BJ (cell line): ENCODE data around the gene ACVR1. TPM values are rescaled to one million over a fixed set of nuclear protein-coding genes. Genes with fewer than 3 reads are reported as not detected.

ENCODE experiments used
- CTCF ChIA-PET: fragments of 350-600 bp; formaldehyde crosslinking; extraction: SDS; loops from one replicate; lab custom pipeline; 2021; ENCODE audit warnings: antibody characterized with exemption, inconsistent platforms; lab: Yijun Ruan, JAX
- POLR2A ChIA-PET: fragments of 300-600 bp; sonication (Branson Sonifier 250); formaldehyde crosslinking; extraction: SDS; loops from one replicate; lab custom pipeline; 2021; ENCODE audit warnings: antibody characterized with exemption; lab: Charles Lee
- DNase-seq: peaks from one replicate; pipeline ENCODE4 v3.0.0-alpha.2; 2011; ENCODE audit warnings: low read depth
- H3K27me3 ChIP-seq: 2 replicates; pipeline ENCODE4 v1.6.0; 2011; ENCODE audit warnings: low read length; ENCODE audit not compliant: control insufficient read depth, insufficient read depth
- H3K36me3 ChIP-seq: 2 replicates; pipeline ENCODE4 v1.5.1; 2011; ENCODE audit warnings: low read length; ENCODE audit not compliant: control insufficient read depth, insufficient read depth
- H3K4me3 ChIP-seq: 2 replicates; pipeline ENCODE4 v1.5.1; 2011; ENCODE audit warnings: low read depth, mild to moderate bottlenecking, control low read depth, low read length
- polyA plus RNA-seq: library from polyadenylated mRNA; depleted of rRNA; stranded (reverse); fragments of >200 nt; gene quantifications from 2 replicates; pipeline ENCODE4 v1.2.3, GENCODE V29; 2011
- TF ChIP-seq, protein P1 (sequence below): IDR thresholded peaks from 2 replicates; pipeline ENCODE4 v1.5.1; 2011; ENCODE audit warnings: low read depth, mild to moderate bottlenecking, control low read depth, inconsistent platforms, low read length, moderate library complexity; ENCODE audit not compliant: insufficient read depth

Gene ACVR1
- polyA plus RNA-seq, 1 experiment, result 28.5 TPM

DNA sequence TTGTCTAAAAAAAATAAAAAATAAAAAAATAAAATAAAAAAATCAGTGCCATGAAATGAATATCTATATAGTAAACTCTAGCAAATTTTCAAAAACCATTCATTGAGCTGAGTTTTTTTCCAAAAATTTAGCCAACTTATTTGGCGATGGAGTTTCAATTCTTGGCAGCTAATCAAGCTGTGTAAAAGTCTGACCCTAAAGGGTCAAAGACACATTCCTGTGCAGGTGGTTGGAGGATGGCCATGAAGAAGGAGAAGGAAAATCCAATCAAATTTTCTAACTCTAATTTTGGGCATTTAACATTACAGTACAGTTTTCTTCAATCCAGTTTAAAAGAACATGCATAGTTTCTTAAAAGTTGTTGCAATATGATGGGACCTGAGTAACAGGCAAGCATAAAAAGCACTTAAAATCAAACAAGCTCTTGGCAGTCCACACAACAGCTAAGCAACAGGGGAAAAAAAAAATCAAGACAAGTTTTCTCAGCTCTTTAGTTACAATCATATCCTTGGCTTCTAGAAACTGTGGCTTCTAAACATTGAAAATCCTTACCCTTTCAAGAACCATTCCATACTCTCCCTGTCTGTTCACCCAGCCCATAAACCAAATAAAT, 54.5 kb downstream of the ACVR1 start:
- Histone ChIP-seq H3K27me3 (no peaks in the 10 kb centered on the region), H3K4me3 (no peak overlapping the region), H3K36me3 (peaks cover 7% of the 10 kb centered on the region)
- no peak for DNase-seq
- TF ChIP-seq, protein P1, sequence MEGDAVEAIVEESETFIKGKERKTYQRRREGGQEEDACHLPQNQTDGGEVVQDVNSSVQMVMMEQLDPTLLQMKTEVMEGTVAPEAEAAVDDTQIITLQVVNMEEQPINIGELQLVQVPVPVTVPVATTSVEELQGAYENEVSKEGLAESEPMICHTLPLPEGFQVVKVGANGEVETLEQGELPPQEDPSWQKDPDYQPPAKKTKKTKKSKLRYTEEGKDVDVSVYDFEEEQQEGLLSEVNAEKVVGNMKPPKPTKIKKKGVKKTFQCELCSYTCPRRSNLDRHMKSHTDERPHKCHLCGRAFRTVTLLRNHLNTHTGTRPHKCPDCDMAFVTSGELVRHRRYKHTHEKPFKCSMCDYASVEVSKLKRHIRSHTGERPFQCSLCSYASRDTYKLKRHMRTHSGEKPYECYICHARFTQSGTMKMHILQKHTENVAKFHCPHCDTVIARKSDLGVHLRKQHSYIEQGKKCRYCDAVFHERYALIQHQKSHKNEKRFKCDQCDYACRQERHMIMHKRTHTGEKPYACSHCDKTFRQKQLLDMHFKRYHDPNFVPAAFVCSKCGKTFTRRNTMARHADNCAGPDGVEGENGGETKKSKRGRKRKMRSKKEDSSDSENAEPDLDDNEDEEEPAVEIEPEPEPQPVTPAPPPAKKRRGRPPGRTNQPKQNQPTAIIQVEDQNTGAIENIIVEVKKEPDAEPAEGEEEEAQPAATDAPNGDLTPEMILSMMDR, result no peak
- ChIA-PET POLR2A (interaction anchor here (0.7 kb wide), 1 partner anchor 34 kb away, joined by 3 read pairs; no protein-coding TSS in a partner anchor), CTCF (no interaction called here)

DNA sequence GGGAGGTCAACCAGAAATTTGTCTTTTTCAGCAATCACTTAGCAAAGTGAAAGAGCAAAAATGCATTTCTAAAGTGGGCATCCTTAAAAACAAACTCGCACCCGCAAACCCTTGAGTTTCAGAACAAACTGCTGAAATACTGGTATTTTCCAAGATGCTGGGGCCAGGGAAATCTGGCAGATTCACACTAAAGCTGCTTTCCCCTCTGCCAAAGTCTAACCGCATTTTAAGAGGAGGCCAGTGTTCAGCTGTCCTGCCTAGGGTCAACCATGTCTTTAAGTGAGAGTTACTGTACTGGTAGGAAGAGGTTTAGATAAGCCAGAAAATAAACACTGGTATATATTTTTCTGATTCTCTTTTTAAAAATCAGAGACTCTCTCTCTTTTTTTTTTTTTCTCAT, 55.9 kb downstream of the ACVR1 start:
- TF ChIP-seq, protein P1, result no peak
- ChIA-PET CTCF (no interaction called here), POLR2A (no interaction called here)
- no peaks in the 10 kb centered on the region for H3K27me3 ChIP-seq
- no peak overlapping the region for H3K4me3 ChIP-seq
- no peak for DNase-seq
- H3K36me3 ChIP-seq, result peaks cover 7% of the 10 kb centered on the region

DNA sequence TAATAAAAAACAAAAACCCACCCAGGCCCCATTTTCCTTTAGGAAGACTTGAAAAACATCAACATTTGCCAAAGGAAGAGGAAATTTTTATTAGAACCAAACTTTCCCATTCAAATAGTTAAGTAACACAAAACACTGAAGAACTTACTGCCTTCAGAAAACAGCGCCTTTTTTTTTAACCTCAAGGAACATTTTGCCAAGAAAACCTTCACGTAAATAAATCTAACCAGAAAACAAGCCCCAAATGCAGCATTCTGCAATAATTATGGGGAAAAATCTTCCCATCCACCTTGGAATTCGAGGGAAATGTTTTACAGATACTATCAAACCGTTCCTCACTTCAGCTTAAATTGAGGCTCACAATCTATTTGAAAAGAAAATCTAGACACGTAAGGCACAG, 56.4 kb downstream of the ACVR1 start:
- Histone ChIP-seq H3K27me3 (no peaks in the 10 kb centered on the region), H3K4me3 (no peak overlapping the region), H3K36me3 (peaks cover 7% of the 10 kb centered on the region)
- TF ChIP-seq, protein P1, result no peak
- POLR2A ChIA-PET, result no interaction called here
- no peak for DNase-seq
- CTCF ChIA-PET, result no interaction called here

DNA sequence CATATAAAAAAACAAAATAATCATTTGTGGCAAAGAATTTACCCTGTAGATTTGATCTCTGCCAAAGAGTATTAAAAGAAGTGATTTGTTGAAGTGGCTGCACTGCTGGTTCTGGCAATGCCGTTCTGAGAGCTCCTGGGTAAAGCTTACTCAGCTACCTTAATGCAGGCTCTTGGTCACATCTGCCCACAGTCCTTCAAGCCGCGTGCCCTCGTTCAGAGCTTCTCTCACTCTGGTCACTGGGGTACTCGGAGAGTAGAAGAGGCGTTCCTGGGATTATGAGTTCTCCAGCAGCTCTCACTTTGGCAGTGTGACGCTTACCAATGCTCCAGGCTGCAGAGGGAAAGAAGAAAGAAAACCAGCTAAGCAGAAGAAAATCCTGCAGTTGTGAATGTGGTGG, 57.9 kb downstream of the ACVR1 start:
- peaks cover 7% of the 10 kb centered on the region for H3K36me3 ChIP-seq
- ChIA-PET POLR2A (no interaction called here), CTCF (interaction anchor here (0.8 kb wide), 1 partner anchor 14 kb away, joined by 3 read pairs; no protein-coding TSS in a partner anchor)
- TF ChIP-seq, protein P1, result no peak
- DNase-seq, result no peak
- H3K4me3 ChIP-seq, result no peak overlapping the region
- no peaks in the 10 kb centered on the region for H3K27me3 ChIP-seq

DNA sequence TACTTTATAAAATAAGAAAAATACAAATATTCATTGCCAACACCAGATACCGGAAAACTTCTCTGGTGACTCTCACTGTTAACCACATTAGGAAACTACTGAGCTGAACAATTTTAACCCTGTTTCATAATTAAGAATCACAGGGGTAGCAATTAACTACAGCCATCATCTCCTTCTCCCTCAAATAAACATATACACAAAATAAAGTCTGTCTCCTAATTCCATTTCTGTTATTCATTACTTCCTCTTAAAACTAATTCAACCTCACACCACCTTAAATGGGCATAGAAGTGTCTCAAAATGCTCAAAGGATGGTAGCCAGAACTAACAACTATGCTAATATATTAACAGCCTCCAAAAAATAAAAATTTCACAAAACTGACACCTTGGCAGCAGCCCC, 60.7 kb downstream of the ACVR1 start:
- POLR2A ChIA-PET, result no interaction called here

More for the DNA sequence above, 60.7 kb downstream of the ACVR1 start:
- TF ChIP-seq, protein P1, result no peak
- CTCF ChIA-PET, result no interaction called here
- peaks cover 7% of the 10 kb centered on the region for H3K36me3 ChIP-seq
- H3K27me3 ChIP-seq, result no peaks in the 10 kb centered on the region
- no peak overlapping the region for H3K4me3 ChIP-seq
- no peak for DNase-seq
